Effector CD4-positive, alpha-beta T cell (primary cell): Measurements from ENCODE around the gene BHLHA9. TPM values are rescaled to one million over a fixed set of nuclear protein-coding genes. Genes with fewer than 3 reads are reported as not detected.
"Not testable (repeated sequence)": the region's sequence is repeated elsewhere in the genome, so short reads cannot be mapped to it uniquely, and the experiment has no call there.

Experiments used
- DNase-seq: peaks from one replicate; pipeline ENCODE4 v3.0.0-alpha.2; 2020
- total RNA-seq: gene quantifications from one replicate; lab custom pipeline; 2026; lab: John Stamatoyannopoulos, UW

BHLHA9 gene
- not detected for total RNA-seq

- DNase-seq: no peak
Observed at GRCh38 chr17:1270210-1271029, at the start of gene BHLHA9. Gene BHLHA9, plus strand, starts transcription at chr17:1270444. Its CDS starts 120 bp downstream, at chr17:1270564.

DNA sequence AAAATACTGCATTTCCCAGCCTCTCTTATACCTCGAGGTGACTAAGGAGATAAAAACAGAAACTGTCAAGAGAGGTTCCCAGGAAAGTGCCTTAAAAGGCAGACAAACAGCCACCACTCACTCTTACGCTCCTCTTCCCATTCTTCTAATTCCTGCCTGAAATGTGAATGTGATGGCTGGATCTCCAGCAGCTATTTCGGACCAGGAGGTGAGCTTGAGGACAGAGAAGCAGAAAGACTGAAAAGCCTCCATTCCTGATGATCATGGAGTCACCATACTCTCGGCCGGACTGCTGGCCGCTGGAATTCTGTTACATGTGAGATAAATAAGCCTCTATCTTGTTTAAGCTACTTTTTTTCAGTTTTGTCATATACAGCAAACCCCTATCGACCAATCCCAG lies 49.0 kb upstream of the BHLHA9 start:
- no peak for DNase-seq

DNA sequence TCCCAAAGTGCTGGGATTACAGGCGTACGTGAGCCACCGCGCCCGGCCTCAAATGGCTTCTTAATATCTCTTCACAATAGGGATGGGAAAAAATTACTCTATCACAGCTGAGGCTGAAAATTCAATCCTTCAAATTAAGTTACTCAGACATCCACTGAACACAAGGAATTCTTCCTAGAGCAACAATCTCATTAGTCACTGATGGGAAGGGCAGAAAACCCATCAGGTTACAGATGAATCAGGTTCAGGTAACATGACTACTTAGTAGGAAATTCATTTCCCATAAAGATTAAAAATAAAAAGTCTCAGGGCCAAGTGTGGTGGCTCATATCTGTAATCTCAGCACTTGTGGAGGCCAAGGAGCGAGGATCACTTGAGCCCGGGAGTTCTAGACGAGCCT lies 47.9 kb upstream of the BHLHA9 start:
- no peak for DNase-seq

DNA sequence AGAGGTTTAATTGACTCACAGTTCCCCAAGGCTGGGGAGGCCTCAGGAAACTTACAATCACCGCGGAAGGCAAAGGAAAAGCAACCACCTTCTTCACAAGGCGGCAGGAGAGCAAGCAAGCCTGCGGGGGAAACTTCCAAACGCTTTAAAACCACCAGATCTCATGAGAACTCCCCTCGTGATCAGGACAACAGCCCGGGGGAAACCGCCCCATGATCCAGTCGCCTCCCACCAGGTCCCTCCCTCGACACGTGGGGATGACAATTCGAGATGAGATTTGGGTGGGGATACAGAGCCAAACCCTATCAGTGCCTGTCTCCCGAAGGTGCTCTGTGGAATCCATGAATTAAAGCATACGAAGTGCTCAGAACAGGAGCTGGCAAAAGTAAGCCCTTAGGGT lies 46.6 kb upstream of the BHLHA9 start:
- no peak for DNase-seq

DNA sequence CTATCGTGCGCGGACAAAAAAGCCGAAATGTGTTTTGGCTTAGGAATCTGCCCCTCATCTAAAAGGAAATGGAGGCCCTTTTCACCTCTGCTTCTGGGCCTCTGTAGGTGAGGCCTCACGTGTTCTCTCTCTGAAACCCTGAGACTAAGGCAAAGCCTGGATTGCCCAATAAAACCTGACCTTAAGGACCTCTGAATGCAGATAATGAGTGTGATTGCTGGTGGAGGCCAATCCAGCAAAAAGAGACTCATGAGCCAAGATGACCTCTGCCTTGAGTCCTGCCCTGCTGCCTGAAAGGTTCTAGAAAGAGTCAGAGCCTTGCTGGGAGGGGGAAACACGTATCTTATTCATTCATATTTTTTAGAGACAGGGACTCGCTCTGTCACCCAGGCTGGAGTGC lies 45.9 kb upstream of the BHLHA9 start:
- no peak for DNase-seq

DNA sequence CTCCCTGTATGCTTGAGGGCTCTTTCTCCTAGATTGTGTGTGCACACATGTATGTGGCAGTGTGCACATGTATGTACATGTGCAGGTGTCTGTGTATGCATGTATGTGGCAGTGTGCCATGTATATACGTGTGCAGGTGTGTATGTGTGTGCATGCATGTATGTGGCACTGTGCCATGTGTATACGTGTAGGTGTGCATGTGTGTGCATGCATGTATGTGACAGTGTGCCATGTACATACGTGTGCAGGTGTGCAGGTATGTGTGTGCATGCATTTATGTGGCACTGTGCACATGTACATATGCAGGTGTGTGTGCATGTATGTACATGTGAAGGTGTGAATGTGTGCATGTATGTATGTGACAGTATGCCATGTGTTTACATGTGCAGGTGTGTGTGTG lies 43.9 kb upstream of the BHLHA9 start:
- DNase-seq: no peak

DNA sequence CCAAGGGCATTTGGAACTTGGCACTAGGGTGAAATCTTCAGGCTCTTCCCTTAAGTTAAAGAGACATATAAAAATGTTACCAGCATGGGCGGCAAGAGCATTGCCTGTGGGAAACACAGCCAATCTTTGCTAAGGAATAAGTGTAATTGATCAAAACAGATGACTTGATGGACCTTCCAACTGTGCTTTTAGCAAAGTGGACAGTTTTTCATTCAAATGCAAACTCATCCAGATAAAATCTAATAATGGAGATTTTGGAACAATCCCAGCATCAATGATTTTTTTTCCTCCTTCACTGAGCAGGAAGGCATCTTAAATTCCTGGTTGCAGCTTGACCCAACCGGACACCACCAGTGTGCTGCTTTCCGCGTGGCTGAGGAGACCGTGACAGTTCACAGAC lies 42.9 kb upstream of the BHLHA9 start:
- no peak for DNase-seq

GRCh38 chr17:1227917-1228780 lies 42.1 kb upstream of the BHLHA9 start:
- no peak for DNase-seq

DNA sequence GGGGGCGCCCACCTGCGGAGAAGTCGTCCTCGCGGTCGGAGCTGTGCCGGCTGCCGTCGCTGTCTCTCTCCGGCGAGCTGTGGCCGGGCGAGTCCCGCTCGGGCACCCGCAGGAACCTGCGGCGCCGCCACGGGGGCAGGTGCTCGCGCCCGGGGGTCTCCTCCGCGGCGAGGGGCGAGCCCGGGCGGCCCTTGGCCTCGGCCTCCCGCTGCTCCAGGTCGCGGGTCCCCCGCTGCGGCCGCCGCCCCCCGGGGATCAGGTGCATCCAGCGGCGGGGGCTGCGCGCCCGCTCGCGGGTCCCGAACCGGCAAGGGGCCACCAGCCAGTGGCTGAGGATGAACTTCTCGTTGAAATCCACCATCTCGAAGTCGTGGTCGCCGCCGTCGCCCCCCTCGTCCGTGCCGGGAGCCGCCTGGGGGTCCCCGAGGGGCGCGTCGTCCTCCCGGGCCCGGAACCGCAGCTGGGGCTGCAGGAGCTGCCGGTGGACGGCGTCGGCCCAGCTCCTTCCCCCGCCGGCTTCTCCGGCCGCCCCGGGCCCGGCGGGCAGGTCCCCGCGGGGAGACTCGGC lies 41.4 kb upstream of the BHLHA9 start:
- DNase-seq: no peak

DNA sequence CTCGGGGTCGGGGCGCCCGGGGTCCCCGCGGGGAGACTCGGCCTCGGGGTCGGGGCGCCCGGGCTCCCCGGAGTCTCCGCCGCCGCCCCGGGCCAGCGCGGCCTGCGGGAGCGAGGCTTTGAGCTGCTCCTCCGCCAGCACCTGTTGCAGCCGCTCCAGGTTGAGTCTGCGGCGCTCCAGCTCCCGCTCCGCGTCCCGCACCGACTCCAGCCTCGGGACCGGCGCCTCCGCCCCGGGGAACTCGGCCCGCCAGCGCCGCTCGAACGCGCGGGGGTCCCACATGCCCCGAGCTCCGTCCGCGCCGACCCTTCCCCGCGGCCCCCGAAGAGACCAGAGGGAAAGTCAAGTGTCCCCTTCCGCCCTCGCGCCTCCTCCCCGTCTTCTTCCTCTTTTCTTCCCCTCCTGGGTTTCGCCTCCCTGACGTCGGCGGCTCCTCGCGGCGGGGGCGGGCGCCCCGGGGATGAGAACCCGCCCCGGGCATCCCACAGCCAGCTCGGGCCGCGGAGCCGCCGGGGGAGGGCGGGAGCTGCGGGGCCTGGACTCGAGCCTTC lies 40.8 kb upstream of the BHLHA9 start:
- DNase-seq: peak; percentile 8

DNA sequence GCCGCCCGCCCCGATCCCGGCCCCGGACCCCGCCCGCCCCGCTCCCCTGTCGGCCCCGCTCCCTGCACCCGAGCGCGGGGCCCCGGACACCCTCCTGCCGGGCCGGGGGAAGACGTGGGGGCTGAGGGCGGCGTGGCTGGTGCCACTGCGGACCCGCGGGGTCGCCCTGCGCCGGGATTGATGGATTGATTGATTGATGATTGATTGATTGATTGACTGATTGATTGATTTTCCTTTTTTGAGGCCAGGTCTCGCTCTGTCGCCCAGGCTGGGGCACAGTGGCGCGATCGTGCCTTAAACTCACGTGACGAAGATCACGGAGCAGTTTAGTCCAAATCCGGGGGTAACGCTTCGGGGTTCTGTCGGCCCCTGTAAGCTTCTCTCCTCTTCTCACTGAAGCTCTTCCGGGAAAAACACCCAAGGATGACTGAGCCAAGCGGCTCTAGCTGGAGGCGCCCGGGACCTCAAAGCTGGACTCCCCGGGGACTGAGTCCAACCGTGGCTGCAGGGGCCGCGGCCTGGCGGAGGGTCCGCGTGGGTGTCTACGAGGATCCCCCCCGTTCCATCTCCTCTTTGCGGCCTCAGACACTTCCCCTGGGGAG lies 40.2 kb upstream of the BHLHA9 start:
- no peak for DNase-seq

DNA sequence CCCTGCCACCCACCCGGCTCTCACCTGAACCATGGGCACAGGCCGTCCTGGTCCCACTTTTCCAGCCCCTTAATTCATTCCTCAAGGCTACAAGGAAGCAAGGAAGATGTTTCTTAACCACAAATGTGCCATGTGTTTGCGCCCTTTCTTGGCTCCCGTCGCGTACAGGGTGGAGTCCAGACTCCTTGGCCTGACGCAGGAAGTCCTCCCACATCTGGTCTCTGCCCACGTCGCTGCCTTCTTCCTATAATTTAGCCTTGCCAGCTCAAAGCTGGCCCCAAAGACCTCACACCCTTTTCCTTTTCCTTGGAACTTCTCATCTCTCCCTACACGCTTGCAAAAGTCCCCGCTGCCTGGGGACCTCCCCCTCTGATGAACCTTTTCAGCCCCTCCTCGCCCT lies 38.8 kb upstream of the BHLHA9 start:
- DNase-seq: no peak

GRCh38 chr17:1232331-1232730 lies 37.9 kb upstream of the BHLHA9 start:
- DNase-seq: no peak

DNA sequence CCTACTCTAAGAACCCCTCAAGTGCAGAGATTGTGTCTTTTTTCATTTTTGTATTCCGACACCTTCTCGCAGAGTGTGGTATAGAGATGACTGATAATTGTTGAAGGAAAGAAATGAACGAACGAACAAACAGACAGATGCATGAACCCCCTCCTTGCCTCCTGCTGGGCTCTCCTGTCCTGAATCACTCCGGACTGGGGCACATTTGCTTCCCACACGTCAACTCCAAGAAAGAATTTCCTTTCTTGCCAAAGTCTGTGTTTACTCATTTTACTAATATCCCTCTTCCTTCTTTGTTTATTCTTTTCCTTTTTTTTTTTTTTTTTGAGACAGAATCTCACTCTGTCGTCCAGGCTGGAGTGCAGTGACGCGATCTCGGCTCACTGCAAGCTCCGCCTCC lies 37.5 kb upstream of the BHLHA9 start:
- DNase-seq: no peak

- DNase-seq: no peak
Observed at GRCh38 chr17:1234455-1234854, 35.8 kb upstream of the BHLHA9 start.

DNA sequence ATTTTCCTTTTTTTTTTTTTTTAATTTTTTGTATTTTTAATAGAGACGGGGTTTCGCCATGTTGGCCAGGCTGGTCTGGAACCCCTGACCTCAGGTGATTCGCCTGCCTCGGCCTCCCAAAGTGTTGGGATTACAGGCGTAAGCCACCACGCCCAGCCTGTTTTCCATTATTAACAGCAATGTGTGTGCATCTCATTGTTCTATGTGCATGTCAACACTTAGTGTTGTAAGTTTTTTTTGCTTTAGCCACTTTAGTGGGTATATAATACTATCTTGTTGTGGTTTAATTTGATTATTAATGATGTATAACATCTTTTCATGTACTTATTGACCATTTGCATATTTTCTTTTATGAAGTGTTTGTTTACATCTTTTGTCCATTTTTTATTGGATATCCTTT lies 32.8 kb upstream of the BHLHA9 start:
- DNase-seq: no peak

GRCh38 chr17:1239210-1239609 lies 31.0 kb upstream of the BHLHA9 start:
- DNase-seq: no peak

- not testable (repeated sequence) for DNase-seq
Observed at GRCh38 chr17:1240426-1240825, 29.8 kb upstream of the BHLHA9 start.

DNA sequence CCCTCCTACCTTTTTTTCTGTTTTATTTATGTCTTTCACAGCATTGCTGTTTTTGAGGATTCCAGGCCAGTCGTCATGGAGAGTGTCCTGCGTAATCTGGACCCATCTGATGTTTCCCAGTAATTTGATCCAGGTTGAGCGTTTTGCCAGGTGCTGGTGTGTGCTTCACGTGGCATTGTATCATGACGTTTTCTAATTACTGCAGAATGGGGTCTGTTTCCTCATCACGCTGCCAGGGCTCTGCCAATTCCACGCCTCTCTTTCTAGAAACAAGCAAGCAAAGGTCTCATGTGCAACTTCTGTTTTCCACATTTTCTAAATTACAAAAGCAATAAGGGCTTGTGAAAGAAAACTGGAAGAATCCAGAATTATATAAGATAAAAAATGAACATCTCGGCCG lies 28.3 kb upstream of the BHLHA9 start:
- no peak for DNase-seq

DNA sequence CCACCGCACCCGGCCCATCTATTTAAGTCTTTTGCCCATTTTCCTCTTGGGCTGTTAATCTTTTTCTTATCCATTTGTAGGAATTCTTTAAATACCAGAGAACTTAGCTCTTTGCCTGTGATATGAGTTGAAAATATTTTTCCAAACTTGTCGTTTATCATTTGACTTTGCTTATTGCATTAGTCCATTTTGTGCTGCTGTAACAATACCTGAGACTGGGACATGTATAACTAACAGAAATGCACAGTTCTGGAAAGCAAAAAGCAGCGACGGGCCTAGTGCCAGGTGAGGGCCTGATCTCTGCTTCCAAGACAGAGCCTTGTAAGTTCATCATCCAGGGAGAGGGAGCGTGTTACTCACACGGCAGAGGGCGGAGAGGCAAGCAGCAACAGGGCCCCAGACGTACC lies 25.6 kb upstream of the BHLHA9 start:
- DNase-seq: no peak

GRCh38 chr17:1251866-1252608 lies 18.2 kb upstream of the BHLHA9 start:
- DNase-seq: no peak

GRCh38 chr17:1255041-1255440 lies 15.2 kb upstream of the BHLHA9 start:
- DNase-seq: no peak
